GM18505 (cell line): ENCODE data around the gene RARRES2.

Experiments used
- ATAC-seq: cut with Tn5 transposase; IDR thresholded peaks from one replicate; pipeline ENCODE4 v1.9.1; 2021; ENCODE audit not compliant: unreplicated experiment
- POLR2A ChIP-seq: IDR thresholded peaks from 4 replicates; pipeline ENCODE4 v1.6.1; 2011; ENCODE audit warnings: borderline replicate concordance; ENCODE audit not compliant: insufficient read depth, insufficient read length; ENCODE audit errors: extremely low read depth

The RARRES2 gene

DNA sequence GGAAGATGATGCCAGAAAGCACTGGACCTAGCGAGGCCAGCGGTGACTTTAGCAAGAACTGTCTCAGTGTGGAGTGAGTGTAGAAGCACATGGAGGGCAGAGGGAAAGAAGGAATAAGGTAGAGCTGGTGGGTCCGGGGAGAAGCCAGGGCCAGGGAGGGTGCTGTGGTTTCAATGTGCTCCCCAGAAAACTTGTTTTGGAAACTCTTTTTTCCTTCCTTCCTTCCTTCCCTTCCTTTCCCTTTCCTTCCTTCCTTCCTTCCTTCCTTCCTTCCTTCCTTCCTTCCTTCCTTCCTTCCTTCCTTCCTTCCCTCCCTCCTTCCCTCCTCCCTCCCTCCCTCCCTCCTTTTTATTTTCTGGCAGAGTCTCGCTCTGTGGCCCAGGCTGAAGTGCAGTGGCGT, 5.5 kb upstream of the RARRES2 start:
- no peak for ATAC-seq
- TF ChIP-seq POLR2A = no peak

DNA sequence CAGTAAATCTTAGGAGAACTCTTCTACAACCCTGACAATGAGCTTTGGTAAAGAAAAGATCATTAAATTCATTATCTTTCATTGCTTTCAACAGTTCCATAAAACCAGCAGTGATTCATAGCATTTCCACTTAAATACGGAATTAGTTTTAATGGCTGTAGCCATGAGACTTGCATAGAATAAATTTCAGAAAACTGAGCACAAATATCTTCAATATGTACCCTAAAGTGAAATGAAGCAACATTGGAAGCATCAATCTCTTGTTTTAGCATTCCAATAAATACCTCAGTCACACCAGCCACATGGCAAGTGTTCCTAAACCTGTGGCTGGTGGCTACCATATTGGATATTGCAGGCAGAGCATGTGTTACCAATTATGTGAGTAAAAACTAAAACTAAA, 3.6 kb upstream of the RARRES2 start:
- TF ChIP-seq POLR2A = no peak
- no peak for ATAC-seq

DNA sequence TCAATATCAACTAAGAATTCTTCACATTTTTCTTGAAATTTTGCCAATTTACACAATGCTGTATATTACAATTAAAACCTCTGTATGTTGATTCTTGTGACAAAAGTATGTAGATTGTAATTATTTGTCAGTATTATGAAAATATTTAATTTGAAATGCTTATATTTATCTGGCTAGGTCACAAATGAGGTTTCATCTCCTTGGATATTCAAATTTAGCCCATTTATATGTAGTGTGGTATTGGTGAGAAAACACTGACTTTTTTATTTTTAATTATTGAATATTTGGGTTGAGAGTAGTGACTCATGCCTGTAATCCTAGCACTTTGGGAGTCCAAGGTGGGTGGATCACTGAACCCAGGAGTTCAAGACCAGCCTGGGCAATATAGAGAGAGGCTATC, 2.9 kb upstream of the RARRES2 start:
- no peak for TF ChIP-seq POLR2A
- no peak for ATAC-seq

DNA sequence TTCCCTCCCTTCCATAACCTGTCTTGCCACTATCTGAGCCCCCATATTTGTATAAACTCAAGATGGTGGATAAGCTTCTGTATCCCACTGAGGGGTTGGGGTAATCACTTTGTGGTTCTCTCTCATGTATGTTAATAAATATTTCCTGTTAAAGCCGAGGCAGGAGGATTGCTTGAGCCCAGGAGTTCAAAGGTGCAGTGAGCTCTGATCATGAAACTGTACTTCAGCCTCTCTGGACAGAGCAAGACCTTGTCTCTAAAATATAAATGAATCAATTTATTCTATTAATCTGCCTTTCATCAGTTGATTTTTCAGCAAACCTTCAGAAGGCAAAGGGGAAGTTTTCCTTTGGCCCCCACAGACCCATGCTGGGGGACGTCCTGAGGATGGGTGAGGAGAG, 1.8 kb upstream of the RARRES2 start:
- no peak for TF ChIP-seq POLR2A
- no peak for ATAC-seq

DNA sequence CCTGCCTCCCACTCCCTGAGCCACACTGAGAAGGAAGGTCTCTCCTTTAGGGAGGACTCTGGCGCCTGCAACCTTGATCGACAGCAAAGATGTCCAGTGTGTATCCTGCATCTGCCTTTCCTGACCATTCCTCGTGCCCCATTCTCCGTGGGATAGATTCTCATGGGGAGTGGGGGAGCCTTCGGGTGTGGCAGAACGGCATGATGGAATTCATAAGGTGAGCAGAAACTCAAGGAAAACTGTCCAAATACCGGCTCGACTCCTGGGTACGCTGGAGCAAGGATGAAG, 636 bp upstream of the RARRES2 start:
- ATAC-seq = no peak
- no peak for TF ChIP-seq POLR2A

DNA sequence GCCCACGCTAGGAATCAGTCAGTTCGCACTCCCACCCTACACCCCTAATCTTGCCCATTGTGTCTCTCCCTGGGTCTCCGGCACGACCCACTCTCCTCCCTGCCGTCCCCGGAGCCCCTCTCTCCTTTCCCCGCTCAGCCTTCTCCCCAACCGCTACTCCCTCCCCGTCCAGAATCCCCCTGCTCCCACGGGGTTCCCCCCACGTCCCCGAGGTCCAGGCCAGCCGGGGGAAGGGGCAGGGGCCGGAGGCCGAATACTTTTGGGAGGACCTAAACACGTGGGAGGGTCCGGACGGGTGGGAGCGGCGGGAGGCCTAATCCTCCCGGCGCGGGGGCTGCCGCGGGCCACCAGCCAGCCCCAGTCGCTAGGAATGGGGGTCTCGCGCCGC, 560 bp downstream of the RARRES2 start:
- no peak for ATAC-seq
- TF ChIP-seq POLR2A = no peak

DNA sequence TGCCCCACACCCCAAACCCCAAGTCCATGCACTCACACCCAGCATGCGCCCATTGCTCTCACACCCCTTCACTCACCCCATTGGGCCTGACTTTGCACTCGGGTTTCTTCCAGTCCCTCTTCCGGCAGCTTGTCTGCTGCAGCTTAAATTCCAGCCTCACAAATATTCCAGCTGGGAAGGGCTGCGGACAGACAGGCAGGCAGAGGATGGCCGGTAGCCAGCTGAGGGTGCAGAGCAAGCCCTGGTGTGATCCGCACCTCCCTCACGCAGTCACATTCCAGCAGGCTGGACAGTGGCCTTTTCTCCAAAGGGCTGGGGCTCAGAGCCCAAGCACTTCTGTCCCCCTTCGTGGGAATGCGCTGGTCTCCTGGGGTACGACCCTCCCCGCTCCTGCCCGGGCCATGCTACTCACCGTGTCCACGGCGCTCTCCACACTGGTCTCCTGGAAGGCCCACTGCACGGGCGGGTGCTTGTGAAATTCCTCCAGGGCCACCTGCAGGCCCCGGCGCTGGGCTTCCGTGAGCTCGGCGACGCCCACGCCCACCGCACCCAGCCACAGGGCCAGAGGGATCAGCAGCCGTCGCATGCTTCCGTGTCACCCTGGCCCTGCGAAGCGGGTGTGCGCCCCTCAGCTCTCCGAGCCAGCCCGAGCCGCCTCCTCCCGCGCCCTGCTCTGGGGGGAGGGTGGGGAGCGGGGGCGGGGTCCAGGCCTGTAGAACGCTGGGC, 1.2 kb downstream of the RARRES2 start:
- TF ChIP-seq POLR2A = no peak
- no peak for ATAC-seq

DNA sequence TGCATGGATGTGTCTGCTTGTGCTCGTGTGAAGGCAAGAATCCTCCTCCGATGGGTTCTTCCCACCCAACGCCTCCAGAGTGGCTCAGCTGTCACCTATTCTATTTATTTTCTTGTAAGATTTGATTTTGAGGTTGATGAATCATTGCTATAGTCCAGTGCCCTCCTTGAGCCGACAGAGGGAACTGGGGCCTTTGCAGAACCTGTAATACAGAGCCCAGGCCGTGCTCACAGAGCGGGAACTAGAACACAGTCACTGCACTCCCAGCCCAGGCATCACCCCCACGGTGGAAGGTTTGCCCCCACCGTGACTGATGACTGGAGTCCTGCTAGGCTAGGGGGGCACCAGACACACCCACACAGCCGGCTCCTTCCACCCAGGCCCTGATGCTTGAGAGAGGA, 2.0 kb downstream of the RARRES2 start:
- no peak for TF ChIP-seq POLR2A
- ATAC-seq = no peak

DNA sequence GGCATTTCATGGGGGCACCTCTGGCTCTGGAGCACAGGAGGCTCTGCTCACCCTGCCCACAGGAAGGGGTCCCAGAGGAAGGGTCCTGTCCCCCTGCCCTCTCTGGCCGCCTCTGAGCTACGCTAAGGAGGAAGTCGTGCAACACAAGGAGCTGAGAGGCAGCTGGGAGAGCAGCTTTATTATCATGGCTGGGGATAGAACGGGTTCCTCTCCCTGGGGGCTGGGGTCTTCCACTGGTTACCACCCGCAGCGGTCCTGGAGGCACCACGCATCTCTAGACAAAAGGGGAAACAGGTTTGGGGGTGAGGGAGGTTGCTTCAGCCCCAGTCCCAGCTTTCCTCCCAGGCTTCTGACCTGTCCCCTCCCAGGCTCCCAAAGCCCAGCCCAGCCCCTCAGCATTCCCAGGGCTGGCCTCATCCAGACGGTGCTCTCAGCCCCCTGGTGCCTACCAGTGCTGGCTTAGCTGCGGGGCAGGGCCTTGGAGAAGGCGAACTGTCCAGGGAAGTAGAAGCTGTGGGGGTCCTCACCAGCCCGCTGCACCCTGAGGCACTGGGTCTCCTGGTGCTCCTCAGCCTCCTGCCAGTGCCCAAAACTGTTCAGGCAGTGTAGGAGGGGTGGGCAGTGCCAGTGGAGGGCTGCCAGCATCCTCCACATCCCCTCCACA, 3.1 kb downstream of the RARRES2 start:
- ATAC-seq = no peak
- TF ChIP-seq POLR2A = no peak

DNA sequence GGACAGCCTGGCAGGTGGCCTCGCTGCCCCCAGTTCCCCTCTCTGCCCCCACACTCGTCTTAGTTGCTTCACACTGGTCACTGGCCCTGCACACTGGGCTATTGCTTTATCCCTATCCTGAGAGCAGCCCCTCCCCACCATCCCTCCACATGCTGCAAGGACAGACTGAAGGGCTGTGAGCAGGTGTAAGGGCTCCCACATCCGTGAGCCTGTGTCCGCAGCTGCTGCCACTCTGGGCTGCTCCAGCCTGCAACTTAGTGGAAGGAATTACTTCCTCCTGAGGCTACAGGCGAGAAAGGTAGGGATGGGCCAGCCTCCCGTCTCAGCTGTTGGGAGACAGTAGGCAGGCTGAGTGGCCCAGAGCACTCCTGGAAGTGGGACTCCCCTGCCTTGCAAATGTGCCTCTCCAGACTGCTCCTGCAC, 3.8 kb downstream of the RARRES2 start:
- TF ChIP-seq POLR2A = no peak
- no peak for ATAC-seq

DNA sequence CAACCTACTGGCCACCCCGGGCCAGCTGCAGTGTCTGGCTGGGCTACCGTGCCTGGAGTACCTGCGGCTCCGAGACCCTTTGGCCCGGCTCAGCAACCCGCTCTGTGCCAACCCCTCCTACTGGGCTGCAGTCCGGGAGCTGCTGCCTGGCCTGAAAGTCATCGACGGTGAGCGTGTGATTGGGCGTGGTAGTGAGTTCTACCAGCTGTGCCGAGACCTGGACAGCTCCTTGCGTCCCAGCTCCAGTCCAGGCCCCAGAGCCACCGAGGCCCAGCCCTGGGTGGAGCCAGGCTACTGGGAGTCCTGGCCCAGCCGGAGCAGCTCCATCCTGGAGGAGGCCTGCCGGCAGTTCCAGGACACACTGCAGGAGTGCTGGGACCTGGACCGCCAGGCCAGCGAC, 4.2 kb downstream of the RARRES2 start:
- ATAC-seq = no peak
- TF ChIP-seq POLR2A = no peak

DNA sequence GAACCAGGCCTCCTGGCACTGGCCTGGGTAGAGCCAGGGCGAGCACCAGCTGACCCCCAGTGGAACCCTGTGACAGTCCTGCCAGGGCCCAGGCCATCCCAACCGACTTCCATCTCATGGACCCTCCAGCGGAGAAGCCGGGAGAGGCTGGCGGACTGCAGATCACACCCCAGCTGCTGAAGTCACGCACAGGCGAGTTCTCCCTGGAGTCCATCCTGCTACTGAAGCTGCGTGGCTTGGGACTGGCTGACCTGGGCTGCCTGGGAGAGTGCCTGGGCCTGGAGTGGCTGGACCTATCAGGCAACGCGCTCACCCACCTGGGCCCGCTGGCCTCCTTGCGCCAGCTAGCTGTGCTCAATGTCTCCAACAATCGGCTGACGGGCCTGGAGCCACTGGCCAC, 4.7 kb downstream of the RARRES2 start:
- no peak for TF ChIP-seq POLR2A
- no peak for ATAC-seq

DNA sequence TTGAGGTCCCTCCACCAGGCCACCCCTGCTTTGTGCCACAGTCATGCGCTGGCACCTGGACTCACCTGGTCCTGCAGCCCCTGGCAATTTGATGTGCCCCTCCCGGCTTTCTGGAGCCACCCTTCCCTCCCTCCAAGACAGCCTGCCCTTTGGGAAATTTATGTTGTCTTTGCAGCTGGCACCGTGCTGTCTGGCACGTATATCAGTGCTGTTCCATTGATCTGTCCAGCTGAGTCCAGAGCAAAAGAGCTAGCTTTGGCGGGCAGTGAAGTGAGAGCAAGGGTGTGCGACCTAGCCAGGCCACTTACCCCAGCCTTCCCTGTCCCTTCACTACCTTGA, 5.7 kb downstream of the RARRES2 start:
- no peak for TF ChIP-seq POLR2A
- no peak for ATAC-seq

DNA sequence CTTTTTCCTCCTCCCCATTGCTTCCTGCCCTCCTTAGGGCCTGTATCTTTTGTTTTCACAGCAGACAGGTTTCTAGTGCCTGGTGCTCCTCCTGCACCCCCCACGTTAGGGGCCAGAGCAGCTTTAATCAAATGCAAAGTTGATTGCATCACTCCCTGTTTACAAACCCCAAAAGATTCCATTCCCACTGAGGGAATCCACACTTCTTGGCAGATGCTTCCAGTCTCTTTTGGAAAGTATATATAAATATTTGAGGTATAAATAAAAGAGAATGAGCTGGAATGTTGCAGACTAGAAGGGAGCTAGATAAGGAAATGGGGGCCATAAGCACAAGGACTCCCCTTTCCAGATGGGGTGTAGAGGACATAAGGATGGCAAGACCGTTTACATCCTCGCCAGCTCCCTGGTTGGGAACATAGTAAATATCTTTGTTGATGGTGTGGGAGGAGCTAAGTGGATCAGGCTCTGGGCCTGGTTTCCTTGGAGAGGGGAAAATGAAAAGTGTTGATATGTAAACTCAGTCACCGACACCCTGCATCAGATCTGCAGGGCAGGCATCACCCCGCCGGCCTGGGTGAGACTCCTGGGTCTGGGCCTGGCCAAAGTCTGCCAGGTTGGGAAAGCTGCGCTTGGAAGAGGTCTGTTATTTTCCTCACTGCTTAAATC, 6.2 kb downstream of the RARRES2 start:
- ATAC-seq = no peak
- TF ChIP-seq POLR2A = no peak

DNA sequence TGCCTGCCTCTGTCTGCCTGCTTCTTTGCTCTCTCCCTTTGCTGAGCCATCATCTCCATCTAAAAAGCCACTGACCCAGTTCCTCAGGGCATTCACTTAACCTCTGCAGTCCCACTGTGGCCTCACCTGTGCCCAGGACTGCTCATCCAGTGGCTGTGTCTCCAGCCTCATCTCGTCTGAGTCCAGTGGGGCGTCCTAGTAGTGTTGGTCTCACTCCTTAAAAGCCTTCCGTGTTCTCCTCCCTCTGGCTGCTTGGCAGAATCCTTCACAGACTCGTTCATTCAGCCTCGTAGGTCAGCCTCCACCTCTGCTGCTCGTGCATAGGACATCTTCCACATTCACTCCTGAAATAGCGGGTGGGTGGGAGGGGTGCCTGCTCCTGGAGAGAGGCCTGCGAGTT, 7.3 kb downstream of the RARRES2 start:
- no peak for TF ChIP-seq POLR2A
- ATAC-seq = no peak

DNA sequence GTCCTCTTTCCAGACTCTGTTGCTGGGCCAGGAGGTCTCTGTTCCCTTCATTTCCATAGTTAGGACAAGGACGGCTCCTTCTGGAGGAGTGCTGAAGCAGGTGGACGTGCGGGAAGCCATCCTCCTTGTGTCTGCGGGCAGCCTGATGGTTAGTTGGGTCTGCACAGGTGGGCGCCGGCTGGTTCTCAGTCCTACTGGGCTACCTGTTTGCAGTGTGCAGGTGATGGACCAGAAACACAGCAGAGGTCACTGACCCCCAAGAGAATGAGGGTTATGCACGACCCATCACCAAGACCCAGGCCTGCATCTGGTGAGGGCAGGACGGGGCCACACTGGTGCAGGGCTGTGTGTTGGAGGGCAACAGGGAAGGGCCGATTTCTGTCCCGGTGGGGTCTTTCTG, 7.8 kb downstream of the RARRES2 start:
- no peak for ATAC-seq
- TF ChIP-seq POLR2A = no peak
